ENCODE data around the gene METTL16.
"Not testable (repeated sequence)": the region's sequence is repeated elsewhere in the genome, so short reads cannot be mapped to it uniquely, and the experiment has no call there.

METTL16 gene

GRCh38 chr17:2511462-2512369 lies at the start of gene METTL16:
Gene METTL16, minus strand, starts transcription at chr17:2511888. Its CDS starts 9,557 bp downstream, at chr17:2502331.
- Histone ChIP-seq H3K9ac (peak within 1 kb of the TSS; percentile 96), H3K4me2 (peak within 1 kb of the TSS; percentile 89), H3K27me3 (no peaks in the 10 kb centered on the region), H4K20me1 (no peaks in the 10 kb centered on the region), H3K9me3 (peaks cover 20% of the 10 kb centered on the region), H3K4me1 (peaks cover 24% of the 10 kb centered on the region), H3K27ac (peak within 1 kb of the TSS; percentile 95), H3K4me3 (peak within 1 kb of the TSS; percentile 75), H3K36me3 (peaks cover 26% of the 10 kb centered on the region)
- no peak for TF ChIP-seq Cebpa-rat (IDR thresholded peaks at IDR 0.05)

DNA sequence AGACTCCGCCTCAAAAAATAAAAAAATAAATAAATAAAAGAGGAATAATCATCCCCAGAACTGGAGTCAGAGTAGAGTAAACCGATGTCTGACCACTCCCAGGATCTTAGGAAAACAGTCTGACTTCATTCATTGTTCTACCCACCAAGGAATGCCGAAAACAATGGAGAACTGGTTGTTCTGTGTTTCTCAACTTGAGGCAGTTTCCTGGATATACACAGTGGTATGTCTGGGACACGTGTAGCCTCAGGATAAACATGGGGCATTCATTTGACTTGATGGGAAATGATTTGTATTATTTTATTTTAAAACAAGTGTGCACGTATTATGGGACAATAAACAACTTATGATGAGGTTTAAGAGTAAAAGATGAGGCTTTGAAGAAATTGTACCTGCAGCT lies 49.0 kb upstream of the METTL16 start:
- peaks cover 22% of the 10 kb centered on the region for H3K9me3 ChIP-seq
- H3K4me1 ChIP-seq: no peaks in the 10 kb centered on the region
- no peaks in the 10 kb centered on the region for H3K27me3 ChIP-seq
- no peak overlapping the region for H3K9ac ChIP-seq
- no peak overlapping the region for H3K4me2 ChIP-seq
- H3K27ac ChIP-seq: no peak overlapping the region
- H3K4me3 ChIP-seq: no peak overlapping the region
- H3K36me3 ChIP-seq: no peaks in the 10 kb centered on the region
- no peak for TF ChIP-seq Cebpa-rat (IDR thresholded peaks at IDR 0.05)
- no peaks in the 10 kb centered on the region for H4K20me1 ChIP-seq

DNA sequence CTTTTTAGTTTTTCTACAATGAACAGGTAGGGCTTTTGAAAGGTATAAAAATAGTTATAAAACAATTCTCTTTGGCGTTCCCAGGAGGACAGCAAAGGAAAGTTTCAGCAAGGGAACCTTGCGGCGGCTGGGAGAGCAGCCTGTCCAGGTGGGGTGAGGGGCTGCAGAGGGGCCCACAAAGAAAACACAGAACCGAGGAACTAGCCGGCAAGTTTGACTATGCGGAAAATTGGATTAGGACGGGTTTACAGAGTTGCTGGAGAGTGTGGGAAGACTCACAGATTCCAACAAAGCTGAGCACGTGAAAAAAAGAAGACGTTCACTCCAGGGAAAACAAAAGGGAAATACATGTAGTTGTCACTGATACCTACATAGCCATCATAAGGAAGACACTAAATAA lies 40.2 kb upstream of the METTL16 start:
- Histone ChIP-seq H3K4me1 (no peaks in the 10 kb centered on the region), H3K4me2 (no peak overlapping the region), H4K20me1 (no peaks in the 10 kb centered on the region), H3K27me3 (no peaks in the 10 kb centered on the region), H3K9me3 (no peaks in the 10 kb centered on the region), H3K4me3 (no peak overlapping the region), H3K27ac (no peak overlapping the region), H3K36me3 (no peaks in the 10 kb centered on the region), H3K9ac (no peak overlapping the region)
- TF ChIP-seq Cebpa-rat (IDR thresholded peaks at IDR 0.05): no peak

GRCh38 chr17:2551493-2551892 lies 39.8 kb upstream of the METTL16 start:
- H3K4me1 ChIP-seq: no peaks in the 10 kb centered on the region
- no peaks in the 10 kb centered on the region for H3K27me3 ChIP-seq
- no peak overlapping the region for H3K9ac ChIP-seq
- no peak overlapping the region for H3K4me2 ChIP-seq
- no peak overlapping the region for H3K4me3 ChIP-seq
- no peaks in the 10 kb centered on the region for H3K36me3 ChIP-seq
- H3K27ac ChIP-seq: no peak overlapping the region
- H4K20me1 ChIP-seq: no peaks in the 10 kb centered on the region
- no peaks in the 10 kb centered on the region for H3K9me3 ChIP-seq
- TF ChIP-seq Cebpa-rat (IDR thresholded peaks at IDR 0.05): no peak

- Histone ChIP-seq H3K4me3 (no peak overlapping the region), H3K9me3 (no peaks in the 10 kb centered on the region), H3K4me2 (no peak overlapping the region), H3K27ac (no peak overlapping the region), H3K4me1 (no peaks in the 10 kb centered on the region), H3K9ac (no peak overlapping the region), H4K20me1 (no peaks in the 10 kb centered on the region), H3K27me3 (no peaks in the 10 kb centered on the region), H3K36me3 (no peaks in the 10 kb centered on the region)
- no peak for TF ChIP-seq Cebpa-rat (IDR thresholded peaks at IDR 0.05)
Observed at GRCh38 chr17:2549392-2550211, 37.9 kb upstream of the METTL16 start.

DNA sequence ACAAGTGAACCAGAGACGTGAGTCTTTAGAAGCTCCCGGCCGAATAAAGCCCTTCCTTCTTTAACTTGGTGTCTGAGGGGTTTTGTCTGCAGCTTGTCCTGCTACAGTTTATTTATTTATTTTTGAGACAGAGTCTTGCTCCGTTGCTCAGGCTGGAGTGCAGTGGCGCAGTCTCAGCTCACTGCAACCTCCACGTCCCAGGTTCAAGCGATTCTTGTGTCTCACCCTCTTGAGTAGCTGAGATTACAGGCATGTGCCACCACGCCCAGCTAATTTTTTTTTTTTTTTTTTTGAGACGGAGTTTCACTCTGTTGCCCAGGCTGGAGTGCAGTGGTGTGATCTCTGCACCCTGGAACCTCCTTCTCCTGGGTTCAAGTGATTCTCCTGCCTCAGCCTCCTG lies 36.3 kb upstream of the METTL16 start:
- H3K27ac ChIP-seq, H3K4me2 ChIP-seq, H3K9ac ChIP-seq, H4K20me1 ChIP-seq, H3K9me3 ChIP-seq, H3K27me3 ChIP-seq, H3K36me3 ChIP-seq, H3K4me3 ChIP-seq: not testable (repeated sequence)
- H3K4me1 ChIP-seq: peaks cover 10% of the 10 kb centered on the region; the same call in 1 of the 2 replicates

DNA sequence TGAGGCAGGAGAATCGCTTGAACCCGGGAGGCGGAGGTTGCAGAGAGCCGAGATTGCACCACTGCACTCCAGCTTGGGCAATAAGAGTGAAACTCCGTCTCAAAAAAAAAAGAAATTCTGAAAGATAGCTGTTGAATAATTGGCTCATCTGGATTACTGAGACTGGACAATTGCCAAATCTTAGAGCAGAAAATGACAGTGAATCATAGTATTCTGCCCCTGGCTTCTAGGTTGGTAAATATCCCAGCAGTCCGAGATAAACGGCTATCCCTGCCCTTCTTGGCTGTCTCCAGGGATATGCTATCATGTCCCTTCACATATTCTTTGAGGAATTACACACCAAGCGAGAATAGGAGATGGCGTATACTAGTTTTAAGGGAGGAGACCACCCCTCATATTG lies 35.5 kb upstream of the METTL16 start:
- H3K27me3 ChIP-seq: no peaks in the 10 kb centered on the region
- H3K4me2 ChIP-seq: no peak overlapping the region
- no peaks in the 10 kb centered on the region for H3K36me3 ChIP-seq
- peaks cover 10% of the 10 kb centered on the region; the same call in 1 of the 2 replicates for H3K4me1 ChIP-seq
- no peak overlapping the region for H3K9ac ChIP-seq
- no peak overlapping the region for H3K4me3 ChIP-seq
- TF ChIP-seq Cebpa-rat (IDR thresholded peaks at IDR 0.05): no peak
- H3K27ac ChIP-seq: no peak overlapping the region
- H3K9me3 ChIP-seq: no peaks in the 10 kb centered on the region
- H4K20me1 ChIP-seq: no peaks in the 10 kb centered on the region

DNA sequence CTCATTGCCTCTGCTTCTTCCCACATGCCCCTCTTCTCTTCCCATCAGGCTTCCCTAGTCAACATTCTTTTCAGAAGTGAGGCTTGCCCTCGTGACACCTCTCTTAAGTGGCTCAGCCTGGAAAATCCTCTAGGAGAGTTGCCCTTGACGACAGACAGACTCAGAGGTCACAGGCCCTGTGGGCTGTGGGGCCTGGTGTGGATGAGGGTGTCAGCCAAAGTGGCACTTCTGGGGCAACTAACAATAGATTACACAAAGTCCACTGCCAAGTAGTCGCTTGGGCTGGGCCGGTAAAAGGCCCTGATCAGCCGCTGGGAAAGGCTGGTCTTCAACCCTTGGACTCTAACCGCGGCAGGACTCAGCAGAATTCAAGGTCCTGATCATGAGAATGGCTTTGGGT lies 33.7 kb upstream of the METTL16 start:
- H4K20me1 ChIP-seq: no peaks in the 10 kb centered on the region
- H3K4me3 ChIP-seq: no peak overlapping the region
- TF ChIP-seq Cebpa-rat (IDR thresholded peaks at IDR 0.05): no peak
- no peak overlapping the region for H3K27ac ChIP-seq
- H3K36me3 ChIP-seq: no peaks in the 10 kb centered on the region
- no peak overlapping the region for H3K9ac ChIP-seq
- peaks cover 10% of the 10 kb centered on the region; the same call in 1 of the 2 replicates for H3K4me1 ChIP-seq
- H3K9me3 ChIP-seq: no peaks in the 10 kb centered on the region
- H3K27me3 ChIP-seq: no peaks in the 10 kb centered on the region
- no peak overlapping the region for H3K4me2 ChIP-seq

DNA sequence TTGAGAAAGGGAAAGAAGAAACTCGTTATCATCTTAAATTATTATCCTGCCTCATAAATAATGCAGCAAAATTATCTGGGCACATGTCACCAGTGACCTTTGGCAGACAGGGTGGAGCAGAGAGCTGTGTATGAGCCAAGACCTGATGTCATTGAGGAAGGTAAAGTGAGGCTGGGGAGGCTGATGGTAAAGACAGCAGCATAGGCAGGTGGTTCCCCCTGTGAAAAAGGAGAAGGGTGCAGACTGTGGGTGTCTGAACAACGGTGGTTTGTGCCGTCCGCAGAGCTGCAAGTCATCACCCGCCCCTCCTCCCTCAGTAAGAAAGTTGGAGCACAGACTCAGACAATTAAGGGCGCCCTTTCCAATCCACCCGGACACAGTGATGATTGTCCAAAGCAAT lies 30.8 kb upstream of the METTL16 start:
- Histone ChIP-seq H3K27me3 (no peaks in the 10 kb centered on the region), H3K36me3 (no peaks in the 10 kb centered on the region), H3K4me1 (peaks cover 15% of the 10 kb centered on the region; the same call in 1 of the 2 replicates), H3K4me3 (no peak overlapping the region), H3K9ac (no peak overlapping the region), H3K4me2 (no peak overlapping the region), H4K20me1 (no peaks in the 10 kb centered on the region), H3K9me3 (no peaks in the 10 kb centered on the region), H3K27ac (no peak overlapping the region)
- no peak for TF ChIP-seq Cebpa-rat (IDR thresholded peaks at IDR 0.05)

DNA sequence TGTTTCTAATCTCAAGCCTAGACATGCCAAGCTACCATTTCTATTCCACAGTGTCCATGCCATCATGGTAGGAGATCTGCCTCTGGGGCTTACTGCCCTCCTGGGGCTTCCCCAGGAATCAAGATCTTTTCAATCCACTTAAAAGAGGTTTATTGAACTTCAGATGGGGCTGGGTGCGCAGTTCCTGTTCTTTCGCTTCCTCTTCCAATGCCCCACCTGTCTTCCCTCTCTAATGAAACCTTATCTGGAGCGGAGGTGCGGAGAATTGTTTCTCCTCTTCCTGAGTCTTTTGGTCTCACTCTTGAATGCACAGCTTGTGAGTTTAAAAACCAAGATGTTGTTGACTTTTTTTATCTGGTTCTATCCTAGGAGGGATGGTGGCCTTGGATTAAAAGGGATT lies 30.4 kb upstream of the METTL16 start:
- no peaks in the 10 kb centered on the region for H3K36me3 ChIP-seq
- no peak overlapping the region for H3K27ac ChIP-seq
- TF ChIP-seq Cebpa-rat (IDR thresholded peaks at IDR 0.05): no peak
- H4K20me1 ChIP-seq: no peaks in the 10 kb centered on the region
- no peak overlapping the region for H3K9ac ChIP-seq
- H3K4me3 ChIP-seq: no peak overlapping the region
- H3K4me1 ChIP-seq: peaks cover 15% of the 10 kb centered on the region; the same call in 1 of the 2 replicates
- H3K4me2 ChIP-seq: no peak overlapping the region
- no peaks in the 10 kb centered on the region for H3K9me3 ChIP-seq
- no peaks in the 10 kb centered on the region for H3K27me3 ChIP-seq

GRCh38 chr17:2537579-2537978 lies 25.9 kb upstream of the METTL16 start:
- H3K27me3 ChIP-seq, H3K9ac ChIP-seq, H3K27ac ChIP-seq, H4K20me1 ChIP-seq, H3K4me2 ChIP-seq, H3K4me3 ChIP-seq, H3K9me3 ChIP-seq, H3K36me3 ChIP-seq, H3K4me1 ChIP-seq: not testable (repeated sequence)

Data from BLaER1 (cell line).